GM21786 (cell line): ENCODE measurements around the gene EPHA7.

ENCODE experiments used
- ATAC-seq: cut with Tn5 transposase; IDR thresholded peaks from one replicate; pipeline ENCODE4 v1.9.1; 2021; ENCODE audit not compliant: unreplicated experiment

The EPHA7 gene

DNA sequence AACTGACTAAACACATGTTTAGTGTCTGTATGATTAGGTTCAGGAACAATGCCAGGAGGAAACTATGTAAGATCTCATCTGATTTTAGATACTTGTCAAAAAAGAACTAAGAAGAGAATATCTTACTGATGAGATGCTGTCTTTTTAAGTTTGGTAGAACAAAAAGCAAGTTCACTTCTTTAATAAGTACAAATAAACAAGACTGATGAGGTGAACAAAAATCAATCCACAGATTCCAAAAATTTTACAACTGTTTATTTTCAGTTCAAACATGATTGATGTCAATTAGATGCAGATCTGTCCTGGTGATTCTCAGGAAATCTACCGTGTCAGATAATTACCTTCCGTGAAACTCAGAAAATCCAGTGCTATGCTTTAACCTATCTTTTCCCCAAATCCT is 24.9 kb downstream of the EPHA7 start:
- no peak for ATAC-seq

DNA sequence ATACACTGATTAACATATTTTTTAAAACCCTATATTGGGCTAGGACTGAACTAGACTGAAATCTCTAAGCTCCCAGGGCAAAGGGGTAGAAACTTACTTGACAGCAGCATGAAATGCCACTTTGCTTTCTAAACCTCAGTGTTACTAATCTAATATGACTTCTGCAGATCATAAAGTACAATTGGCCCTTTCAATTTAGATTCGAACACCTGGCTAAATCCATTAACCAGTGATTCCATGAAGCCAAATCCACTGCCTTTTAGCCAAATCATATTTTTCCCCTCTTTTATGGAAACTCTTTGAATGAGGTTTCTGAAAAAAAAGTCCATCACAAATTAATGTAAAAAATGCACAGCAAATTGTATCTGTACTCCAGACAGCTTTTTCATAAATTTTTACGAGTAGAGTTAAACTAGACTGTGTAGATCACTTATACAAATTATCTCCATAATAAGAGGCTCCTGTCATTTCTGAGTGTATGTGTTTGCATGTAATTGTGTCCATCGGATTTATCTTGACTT is 25.7 kb downstream of the EPHA7 start:
- ATAC-seq = no peak

- ATAC-seq = no peak
These were observed 26.6 kb downstream of the EPHA7 start for GRCh38 chr6:93392797-93393196.

DNA sequence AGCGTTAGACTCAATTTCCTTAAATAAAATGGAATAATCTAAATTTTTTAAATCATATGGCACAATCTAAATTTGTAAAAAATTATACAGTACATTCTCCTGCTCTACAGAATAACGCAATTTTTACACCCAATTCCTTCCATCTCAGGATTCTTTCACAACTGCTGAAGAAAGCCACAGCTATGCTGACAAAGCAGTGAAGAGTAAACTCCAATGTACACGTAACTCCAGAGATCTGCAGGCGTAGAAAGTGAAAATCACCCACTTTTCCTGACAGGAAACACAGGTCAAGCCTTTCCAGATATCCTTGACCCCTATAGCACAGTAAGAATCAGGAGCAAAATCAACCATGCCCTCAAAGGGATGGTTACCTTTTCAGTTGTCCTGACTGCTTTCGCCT is 27.4 kb downstream of the EPHA7 start:
- ATAC-seq = no peak

GRCh38 chr6:93389192-93389591 is 30.2 kb downstream of the EPHA7 start:
- ATAC-seq = no peak

- no peak for ATAC-seq
These were observed 31.3 kb downstream of the EPHA7 start for GRCh38 chr6:93388070-93388469.

DNA sequence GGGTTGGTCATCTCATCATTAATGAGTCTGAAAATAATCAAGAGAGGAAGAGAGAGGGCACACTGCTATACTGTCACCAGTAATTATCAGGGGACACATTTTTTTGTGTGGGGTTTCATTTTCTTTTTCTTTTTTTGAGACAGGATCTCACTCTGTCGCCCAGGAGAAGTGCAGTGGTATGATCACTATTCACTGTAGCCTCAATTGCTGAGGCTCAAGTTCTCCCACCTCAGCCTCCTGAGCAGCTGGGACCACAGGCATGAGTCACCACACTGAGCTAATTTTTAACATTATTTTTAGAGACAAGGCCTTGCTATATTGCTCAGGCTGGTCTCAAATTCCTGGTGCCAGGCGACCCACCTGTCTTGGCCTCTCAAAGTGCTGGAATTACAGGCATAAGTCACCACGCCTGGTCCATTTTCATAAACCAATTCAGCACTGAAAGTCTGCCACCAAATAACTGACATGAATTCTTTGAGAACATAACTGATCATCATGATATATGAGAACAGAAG is 43.3 kb downstream of the EPHA7 start:
- ATAC-seq = peak; percentile 45

DNA sequence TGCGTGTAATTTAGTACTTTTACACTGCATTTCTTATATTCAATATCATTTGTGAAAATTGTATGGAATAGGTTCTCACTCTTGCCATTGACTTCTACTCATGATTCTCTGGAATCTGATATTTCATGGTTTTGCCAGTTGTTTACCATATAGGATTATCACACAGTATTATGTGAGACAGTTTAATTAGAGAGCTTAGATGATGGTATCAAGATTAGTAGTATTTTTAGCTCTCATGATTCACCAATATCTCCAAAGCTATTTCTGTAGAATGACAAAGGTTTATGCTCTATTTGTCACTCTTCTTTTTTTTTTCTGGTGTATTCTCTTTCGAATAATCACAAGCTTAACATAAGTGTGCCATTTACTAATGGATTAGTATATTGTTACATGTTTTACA is 45.9 kb downstream of the EPHA7 start:
- ATAC-seq = no peak

- ATAC-seq = no peak
These were observed 47.6 kb downstream of the EPHA7 start for GRCh38 chr6:93371756-93372155.

DNA sequence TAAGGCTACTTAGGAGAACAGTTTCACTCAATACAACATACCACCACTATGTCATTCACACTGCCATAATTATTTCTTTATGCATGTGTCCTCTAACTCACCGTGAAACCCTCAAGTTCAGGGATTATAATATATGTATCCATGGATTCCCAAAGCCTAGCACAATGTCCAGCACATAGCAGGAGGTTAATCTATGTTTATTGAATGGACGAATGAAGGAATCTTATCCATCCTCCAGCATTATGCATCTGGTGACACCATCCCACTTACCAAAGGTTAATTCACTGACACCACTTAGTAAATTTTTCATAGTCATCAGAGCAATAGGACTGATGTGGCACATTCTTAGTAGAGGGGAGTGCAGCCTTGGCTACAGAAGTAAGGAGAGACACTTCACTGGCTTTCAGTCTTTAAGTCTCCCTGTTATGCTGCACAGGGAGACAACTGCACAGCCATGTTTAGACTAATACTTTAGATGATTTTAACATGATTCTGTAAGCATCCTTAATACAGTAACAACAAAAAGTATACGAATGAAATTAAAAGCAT is 49.7 kb downstream of the EPHA7 start:
- no peak for ATAC-seq

DNA sequence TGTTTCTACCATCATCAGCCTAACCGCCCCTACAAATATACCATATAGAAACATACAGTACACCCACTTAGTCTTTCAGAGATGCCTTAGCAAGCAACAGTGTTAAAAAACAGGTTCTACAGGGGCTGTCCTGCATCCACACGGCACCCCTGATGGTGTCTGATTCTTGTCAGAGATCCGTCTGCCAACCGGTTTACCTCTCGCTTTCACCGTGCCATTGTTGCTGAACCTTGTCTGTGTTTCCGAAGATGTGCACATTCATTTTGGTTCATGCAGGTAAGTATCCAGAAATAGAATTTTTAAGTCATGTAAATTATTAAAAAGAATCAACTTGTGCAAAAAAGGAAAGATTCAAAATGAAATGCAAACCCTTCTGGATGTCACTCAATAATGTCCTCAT is 52.9 kb downstream of the EPHA7 start:
- ATAC-seq = no peak

DNA sequence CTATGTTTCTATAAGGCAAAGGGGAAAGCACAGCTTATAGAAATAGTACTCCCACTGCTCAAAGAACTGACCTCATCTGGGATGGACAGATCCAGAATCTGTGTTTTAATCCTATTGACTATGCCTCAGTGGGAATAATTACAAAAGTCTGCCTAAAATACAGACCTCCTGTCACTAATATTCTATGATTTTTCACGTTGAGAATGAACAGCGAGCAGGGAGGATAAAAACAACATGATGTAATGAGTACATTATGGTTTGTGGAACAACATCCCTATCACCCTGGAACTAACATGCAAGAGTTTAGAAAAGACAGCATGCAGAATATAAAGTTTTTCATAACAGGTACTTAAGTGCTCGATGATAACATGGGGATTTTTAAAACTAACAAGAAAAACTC is 53.9 kb downstream of the EPHA7 start:
- no peak for ATAC-seq

DNA sequence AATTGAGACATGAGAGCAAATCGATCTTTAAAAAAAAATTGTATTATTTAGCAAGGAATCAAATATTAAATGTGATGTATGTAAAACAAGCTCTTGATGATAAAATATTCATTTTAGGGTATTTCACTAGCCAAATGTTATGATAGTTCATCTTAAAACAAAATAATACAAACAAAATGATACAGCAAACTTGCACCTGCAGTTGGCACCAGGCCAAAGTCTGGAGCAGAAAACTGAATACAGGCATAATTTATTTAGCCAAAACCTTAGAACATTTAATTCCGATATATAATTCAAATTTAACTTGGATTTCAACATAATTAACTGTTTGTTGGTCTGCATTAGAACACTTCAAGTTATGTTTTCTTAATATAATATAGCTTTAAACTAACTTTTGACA is 60.9 kb downstream of the EPHA7 start:
- ATAC-seq = no peak

DNA sequence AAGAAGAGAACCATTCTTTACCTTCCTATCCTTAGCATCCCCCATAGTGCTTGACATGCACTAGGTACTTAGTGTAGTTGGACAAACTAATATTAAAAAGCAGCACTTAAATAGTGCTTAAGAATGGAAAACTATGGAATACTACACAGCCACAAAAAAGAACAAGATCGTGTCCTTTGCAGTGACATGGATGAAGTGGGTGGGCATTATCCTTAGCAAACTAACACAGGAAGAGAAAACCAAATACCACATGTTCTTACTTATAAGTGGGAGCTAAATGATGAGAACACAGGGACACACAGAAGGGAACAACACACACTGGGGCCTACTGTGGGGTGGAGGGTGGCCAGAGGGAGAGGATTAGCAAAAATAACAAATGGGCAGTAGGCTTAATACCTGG is 66.8 kb downstream of the EPHA7 start:
- no peak for ATAC-seq

GRCh38 chr6:93351222-93351621 is 68.1 kb downstream of the EPHA7 start:
- no peak for ATAC-seq

- ATAC-seq = no peak
These were observed 68.6 kb downstream of the EPHA7 start for GRCh38 chr6:93350774-93351173.

DNA sequence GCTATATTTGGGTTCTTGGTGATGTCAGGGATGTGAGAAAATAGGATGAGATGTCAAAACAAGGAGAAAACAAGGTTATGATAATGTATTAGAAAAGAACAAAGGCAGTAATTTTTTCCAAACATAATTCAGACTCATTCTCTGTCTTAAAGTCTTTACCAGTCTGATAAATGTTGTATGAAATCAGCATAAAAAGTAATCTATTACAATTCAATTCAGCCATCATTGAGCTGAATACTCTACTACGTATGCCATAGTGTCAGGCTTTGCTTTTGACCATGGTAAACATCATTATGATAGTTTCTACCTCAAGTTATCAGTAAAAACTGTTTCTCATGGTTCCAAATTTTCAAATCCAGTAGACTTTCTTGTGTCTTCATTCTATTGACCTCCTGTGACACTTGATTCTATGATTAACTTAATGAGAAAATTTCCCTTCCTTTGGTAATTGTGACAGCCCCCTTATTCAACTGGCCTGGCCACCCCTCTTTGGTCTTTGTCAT is 75.0 kb downstream of the EPHA7 start:
- no peak for ATAC-seq

- no peak for ATAC-seq
These were observed 75.9 kb downstream of the EPHA7 start for GRCh38 chr6:93343476-93343875.

DNA sequence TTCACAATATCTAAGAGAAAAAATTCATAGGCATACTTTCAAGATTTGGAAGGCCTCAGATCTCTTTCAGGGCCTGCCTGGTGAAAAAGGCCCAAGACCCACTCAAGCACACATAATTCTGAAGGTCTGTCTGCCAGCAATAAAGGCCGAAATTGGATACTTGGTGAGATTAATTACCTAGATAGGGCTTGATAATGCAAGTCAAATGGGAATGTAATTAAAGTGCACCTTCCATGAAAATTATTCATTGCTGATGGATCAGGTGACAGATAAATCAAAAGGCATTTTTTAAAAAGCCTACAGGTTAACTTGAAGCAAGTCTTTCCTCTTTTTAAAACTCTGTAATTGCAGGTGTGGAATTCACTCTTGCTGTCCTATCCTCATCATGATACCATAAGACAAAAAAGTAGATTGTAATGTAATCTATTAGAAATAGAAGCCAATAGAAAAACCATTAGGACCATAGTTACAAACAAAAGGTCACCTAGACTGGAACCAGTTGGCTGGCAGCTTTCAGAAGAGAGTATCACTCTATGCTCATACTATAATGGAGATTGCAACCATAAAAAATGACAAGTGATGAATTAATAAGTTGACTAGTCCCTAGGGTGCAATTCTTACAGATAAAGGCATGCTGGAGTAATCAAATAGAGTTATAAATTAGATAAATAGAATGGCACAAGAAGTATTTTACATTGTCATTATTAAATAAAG is 77.3 kb downstream of the EPHA7 start:
- ATAC-seq = no peak

DNA sequence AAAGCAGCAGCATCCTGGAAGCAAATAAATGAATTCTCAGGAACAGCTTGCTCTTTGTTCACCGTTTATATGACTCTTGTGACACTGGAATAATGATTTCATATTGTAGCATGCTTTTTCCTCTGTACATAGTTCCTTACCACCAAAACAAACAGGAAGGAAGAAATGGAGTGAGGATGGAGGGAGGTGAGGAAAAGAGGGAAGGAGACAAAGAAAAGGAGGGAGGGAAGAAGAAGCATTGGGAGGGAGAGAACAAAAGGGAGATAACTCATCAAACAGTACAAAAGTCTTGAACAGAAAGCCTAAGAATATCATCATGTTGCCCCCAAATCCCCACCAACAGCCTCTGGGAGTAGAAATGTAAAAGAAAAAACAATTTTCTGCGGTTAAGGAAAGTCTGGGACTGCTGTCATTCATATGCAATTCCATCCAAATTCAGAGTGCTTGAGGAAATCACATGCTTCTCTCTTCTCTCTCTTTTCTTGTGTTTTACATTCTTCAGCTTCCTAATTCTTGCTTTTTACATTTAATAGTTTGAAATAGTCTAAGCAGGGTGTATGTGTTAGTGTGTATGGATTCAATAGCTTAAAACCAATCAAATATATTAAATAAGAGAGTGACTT is 81.5 kb downstream of the EPHA7 start:
- ATAC-seq = no peak

DNA sequence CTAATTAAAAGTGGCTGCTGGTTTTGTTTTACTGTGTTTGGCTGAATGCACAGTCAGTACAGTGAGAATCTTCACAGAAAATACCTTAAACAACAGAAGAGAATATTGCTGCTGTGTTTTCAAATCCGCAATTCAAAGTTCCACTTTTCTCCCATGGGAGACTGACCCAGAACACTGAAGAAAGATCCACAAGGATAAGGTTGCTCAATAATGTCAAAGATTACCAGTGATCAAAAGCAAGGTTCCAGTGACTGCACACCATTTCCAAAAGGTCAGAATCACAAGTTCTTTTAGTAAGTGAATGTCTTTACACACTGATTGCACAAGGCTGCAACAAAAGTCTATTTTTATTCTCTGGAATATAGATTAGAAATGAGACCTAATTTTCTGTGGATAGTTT is 82.3 kb downstream of the EPHA7 start:
- no peak for ATAC-seq
